Stimulated activated CD4-positive, alpha-beta T cell treated with anti-CD3 and anti-CD28 coated beads, TNF-alpha, amount 100 ng/mL, for 48 hours (primary cell): ENCODE measurements around the gene KCNMB2.
"Not testable (repeated sequence)": the region's sequence is repeated elsewhere in the genome, so short reads cannot be mapped to it uniquely, and the experiment has no call there.

Source experiments
- DNase-seq, 3 donors: peaks; one replicate each; pipeline ENCODE4 v3.0.0-alpha.2; 2020; ENCODE audit warnings: low read depth in 3 of 3

Gene KCNMB2

DNA sequence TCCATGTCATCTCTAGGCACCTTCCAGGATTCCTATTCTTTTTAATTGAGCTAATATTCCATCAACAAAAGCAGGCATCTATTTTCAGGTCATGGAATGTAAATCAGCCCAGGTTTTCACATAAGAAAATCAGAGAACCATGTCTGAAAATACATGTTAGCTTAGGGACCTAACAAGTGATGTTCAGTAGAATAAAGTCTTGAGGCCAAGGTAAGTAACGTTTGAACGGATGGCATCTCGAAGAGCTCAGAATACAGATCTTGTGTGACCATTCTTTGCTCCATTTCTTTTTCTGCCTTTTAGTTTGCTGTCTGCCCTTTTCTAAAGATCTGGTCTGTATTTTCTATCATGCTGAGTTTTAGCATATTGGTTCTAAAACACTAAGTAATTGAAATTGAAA lies 16.5 kb upstream of the KCNMB2 start:
- no peak for DNase-seq

DNA sequence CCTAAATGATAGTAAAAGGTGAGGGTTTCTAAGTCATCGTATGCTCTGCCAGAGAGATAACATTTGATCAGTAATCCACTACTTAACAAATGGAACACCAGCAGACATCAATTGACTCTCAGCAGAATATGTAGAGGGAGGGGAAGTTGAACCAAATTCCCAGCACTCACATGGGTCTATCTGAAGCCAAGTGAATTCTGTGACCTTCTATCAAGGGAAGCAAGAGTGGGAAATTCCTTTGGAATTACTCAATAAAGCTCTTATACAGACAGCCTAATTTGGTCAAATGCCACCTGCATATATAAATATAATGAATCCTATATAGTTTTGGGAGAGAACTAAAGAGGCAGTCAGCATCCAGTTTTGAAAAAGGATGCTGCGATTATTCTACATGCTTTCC lies 15.8 kb upstream of the KCNMB2 start:
- no peak for DNase-seq

DNA sequence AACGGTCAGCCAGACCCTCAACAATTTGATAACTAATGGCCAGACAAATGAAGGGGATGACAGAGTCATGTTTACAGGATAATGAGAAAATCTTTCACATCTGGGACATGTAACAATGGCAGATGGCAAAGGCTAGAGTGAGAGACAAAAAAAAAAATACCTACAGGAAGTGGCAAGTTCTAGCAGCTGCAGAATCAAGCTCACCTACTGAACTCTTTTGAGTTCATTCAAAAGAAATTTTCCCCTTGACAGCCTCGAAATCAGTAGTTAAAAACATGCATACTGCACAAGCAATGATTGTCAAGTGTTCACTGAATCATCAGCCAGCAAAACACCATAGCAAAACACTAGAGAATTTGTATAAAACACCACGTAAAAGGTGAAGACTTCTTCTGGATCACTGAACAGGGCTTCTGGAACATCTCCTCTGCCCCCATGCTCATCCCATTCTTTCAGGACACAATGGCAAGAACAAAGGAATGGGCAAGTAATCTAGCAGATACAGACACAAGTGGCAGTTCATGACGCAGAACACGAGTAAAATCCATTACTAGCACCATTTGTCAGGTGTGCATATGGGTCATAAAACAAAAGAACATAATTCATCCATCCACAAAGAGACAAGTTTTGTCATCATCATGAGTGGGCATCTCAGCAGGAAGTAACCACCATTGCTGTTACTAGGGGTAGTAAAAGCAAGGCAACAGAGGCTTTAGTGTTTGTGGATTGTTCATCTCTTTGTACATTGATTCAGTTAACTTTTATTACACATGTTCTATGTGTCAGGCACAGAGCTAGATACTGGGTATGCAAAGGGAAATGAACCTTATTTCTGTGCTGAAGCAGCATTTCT lies 13.8 kb upstream of the KCNMB2 start:
- no peak for DNase-seq

DNA sequence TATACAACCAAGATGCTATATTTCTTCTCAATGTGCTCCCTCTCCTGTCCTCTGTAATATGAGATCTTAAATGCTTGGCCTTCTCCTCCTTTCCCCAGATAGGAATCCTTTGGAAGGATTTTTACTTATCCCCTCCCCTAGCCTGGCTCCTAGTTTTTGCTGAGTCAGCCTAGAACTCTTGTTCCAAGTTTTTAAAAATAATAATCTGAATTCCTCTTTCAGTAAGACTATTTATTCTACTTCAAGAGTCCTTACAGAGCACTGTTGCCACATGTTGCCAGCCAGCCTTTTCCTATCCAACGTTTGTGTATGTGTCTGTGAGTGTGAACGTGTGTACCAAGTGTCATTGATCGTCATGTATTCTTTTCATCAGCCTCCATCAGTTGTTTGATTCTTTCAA lies 11.0 kb upstream of the KCNMB2 start:
- DNase-seq = no peak

DNA sequence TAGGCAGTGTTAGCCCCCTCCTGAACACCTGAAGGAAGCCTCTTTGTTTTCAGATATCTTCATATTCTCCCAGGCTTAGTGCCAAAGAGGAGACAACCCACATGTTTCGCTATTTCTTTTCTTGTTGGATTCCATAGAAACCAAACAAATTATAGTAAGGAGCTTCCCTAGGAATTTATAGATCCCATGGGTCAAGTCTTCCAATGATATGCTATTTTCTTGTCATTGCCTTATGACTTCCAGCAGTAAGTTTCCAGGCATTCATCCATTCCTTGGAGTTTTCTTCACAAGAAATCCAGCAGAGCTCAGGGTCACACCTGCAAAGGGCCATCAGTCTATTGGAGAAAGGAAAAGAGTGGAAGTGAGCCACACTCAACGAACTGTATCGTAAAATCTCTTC lies 9.9 kb upstream of the KCNMB2 start:
- no peak for DNase-seq

DNA sequence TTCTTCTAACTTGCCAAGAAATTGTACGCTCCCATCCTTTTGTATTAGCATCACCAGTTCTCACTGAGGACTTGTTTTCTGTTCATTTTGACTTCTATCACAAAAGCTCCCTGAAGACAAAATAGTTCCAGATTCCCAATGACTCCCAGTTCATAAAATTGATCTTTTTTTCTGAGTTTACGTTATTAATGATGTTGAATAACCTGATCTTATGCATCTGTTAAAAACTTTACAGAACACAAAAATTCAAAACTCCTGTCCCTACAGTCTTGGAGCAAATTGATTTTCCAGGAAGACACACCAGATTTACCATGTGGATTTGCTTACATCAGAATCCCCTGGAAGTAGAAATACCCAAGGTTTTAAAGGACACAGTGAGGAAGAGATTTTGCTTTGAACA lies 8.3 kb upstream of the KCNMB2 start:
- DNase-seq = no peak

DNA sequence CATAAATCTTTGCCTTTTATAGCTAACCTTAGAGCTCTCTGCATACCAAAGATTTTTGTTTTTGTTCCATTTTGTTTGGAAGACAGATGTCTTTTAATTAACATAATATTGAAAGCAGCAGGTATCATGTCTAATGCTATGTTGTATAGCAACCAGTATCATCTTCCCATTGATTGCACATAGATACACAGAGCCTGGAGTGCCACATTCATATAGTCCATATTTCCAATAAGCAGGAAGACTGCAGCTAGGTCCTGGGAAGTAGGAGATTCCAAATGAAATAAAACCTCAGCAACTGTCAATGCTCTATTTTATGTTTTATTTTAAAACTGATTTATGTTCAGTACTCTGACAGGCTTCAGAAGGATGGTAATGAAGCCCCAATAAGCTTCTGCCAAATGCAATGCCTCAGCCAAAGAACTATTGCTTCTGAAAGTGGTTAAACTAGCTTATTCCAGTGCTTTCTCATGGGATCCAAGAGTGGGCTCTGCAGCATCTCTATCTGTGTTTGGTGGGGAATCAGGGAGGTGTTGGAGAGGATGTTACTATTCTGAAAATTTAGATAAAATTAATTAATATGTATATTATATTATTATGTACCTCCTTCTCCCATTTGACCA lies 6.5 kb upstream of the KCNMB2 start:
- DNase-seq = no peak

DNA sequence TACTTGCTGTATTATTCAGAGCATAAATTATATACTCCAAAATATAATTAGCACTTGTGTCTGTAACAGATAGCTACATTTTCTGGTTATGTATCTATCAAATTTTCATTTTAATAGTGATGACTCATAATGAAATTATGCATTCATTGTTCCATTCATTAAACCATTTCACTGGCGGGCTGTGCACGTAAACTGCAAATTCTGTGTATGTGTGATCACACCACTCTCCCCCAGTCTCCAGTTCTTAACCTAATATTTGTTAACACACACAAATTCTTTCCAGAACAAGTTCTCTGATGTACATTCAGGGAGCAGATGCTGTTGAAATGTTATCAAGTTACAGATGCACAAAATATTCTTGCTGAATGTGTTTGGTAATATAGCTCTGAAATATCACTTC lies 3.8 kb upstream of the KCNMB2 start:
- DNase-seq = no peak

DNA sequence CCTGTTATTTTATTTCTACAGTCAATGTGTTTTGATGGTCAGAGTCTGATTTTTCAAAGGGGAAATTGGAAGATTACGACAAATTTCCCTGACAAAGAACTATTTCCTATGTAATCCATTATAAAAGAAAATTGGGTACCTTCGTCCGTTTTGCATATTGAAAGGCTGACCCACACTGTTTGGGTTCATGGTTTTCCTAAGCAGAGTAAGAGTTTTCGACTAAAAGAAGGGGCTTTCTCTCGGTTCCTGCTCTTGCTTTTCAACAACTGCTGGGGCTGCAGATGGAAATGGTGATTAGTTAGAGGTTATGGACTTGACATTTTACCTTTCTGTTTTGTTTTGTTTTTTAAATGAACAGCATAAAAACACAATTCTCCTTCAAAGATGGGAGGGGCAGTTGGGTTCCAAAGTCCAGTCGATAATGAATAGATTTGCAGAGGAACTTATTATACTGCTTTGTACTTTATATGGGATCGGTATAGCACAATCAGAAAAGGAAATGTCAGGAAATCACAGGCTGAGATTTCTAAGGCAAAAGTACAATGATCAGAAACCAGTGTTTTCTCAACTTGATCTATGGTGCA lies 978 bp downstream of the KCNMB2 start:
- no peak for DNase-seq

DNA sequence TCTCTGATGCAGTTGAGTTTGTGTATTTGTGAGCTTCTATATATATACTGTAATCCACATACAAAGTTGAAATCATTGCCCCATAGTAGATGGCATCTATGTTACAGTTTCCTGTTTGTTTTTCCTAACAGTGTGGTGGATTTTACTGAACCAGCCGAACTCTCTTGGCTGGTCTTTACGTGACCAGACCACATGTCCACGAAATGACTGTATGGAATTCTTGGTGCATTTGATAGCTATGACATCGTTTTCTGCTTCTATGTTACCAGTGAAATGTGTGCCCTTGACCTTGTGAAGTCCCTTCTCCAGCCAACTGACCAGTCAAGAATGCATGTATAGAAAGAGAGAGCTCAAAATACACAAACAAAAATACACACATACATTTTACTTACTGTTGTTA lies 1.8 kb downstream of the KCNMB2 start:
- no peak for DNase-seq

DNA sequence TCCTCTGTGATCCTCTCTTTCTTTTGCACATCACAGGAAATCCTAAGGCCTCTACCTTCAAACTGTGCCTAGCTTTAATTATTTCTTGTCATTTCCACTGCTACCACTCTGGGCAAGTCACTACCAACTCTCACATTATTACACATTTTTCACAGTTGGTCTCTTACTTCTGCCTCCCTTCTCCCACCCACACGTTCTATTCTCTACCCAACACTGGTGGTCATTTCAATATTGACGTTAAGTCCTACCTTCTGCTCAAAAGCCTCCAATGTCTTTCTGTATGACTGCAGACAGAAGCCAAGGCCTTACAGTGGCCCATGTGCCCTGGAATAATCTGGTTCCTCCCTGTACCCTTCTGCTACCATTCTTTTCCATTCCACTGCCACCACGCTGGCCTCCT lies 3.9 kb downstream of the KCNMB2 start:
- DNase-seq = no peak

DNA sequence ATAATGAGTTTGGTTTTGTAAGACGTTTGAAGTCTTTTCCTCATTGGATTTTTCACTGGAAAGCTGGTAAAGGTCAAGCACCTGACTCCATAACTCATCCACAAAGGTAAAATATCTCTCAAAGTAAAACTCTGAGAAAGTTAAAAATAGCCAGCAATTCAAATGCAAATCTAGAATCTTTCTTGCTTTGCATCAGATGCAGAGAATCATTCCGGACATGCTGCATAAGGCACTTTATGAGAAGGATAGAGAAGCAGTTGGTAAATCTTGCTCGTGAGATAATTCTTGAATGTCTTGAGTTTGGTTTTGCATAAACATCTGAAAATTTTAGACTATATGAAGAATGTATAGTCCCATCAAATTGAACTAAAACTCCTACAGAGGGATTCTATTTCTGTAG lies 9.1 kb downstream of the KCNMB2 start:
- no peak for DNase-seq

DNA sequence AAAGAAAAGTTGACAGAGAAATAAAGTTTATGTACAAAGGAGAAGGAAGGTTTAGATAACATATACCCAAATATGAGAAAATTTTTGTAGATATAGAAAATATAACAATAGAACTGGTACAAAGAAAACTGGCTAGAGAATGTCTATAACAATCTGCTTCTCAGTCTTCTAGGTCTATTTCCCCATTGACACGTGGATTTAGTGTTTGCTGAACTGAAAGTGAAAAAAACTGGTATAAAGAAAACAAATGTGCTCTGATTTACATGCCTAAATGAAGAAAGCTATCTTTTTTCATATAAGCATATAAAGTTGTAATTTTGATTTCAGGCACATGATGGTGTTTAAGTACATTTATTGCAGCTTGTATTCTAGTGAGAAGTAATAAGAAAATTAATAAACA lies 9.8 kb downstream of the KCNMB2 start:
- DNase-seq = no peak

DNA sequence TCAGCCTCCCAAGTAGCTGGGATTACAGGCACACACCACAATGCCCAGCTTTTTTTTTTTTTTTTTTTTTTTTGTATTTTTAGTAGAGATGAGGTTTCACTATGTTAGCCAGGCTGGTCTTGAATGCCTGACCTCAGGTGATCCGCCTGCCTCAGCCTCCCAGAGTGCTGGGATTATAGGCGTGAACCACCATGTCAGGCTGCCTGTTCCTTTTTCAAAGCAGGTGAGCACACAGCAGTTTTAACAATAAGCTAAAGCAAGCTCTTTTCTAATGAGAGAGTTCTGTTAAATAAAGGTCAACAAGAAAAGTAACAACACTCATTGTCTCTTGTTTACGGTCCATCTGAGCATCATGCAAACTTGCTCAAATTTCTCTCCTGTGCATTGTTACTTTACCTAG lies 13.2 kb downstream of the KCNMB2 start:
- not testable (repeated sequence) for DNase-seq

DNA sequence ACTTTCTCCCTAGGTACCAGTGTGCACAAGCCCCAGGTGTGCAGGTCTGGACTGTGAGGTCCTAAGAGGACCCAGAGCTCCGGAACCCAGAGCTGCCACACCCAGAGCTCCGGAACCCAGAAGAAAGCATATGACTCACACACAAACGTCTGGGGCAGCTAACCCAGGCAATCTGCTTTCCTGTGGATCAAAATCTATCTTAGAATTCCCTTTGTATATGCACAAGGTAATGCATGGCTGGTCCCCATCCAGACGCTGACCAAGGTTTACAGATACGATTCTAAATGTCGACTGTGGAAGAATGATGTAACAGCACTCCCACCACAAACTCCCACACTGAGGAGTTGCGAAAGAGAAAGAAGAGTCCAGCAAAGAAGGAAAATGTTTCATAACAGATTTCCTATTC lies 15.7 kb downstream of the KCNMB2 start:
- no peak for DNase-seq

DNA sequence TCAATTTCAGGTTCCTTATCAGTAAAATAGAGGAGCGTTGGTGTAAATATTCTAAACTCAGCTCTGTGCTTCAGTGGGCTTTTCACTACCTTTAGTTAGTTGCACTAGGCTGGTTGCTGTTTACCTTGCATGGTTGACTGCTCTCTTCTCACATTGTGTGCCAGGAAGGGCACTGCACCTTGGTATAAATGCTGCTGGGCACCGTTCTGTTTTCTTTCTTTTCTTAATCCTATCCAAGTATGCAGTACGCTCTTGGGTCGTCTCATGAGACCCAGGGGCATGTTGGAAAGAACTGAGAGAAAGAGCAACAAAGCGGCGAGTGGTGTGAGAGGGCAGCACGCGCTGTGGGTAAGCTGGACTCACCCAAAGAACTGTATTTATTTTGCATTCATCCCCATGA lies 22.4 kb downstream of the KCNMB2 start:
- no peak for DNase-seq

DNA sequence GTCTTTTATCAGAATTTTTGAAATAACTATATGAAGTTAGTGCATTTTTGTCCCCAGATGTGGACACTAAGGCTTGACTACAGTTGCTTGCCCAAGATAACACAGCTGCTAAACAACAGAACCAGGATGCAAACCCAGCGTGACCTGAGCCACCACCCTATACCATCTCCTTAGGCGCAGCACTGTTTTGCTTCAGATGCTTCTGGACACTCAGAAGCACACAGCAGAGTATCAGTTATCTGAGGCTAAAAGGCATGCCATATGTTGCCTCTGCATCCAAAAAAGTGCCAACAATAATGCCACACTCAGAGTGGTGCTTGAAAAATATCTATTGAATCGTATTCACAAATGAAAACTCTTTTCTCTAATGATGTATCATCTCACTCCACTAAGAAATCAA lies 24.5 kb downstream of the KCNMB2 start:
- DNase-seq = no peak

DNA sequence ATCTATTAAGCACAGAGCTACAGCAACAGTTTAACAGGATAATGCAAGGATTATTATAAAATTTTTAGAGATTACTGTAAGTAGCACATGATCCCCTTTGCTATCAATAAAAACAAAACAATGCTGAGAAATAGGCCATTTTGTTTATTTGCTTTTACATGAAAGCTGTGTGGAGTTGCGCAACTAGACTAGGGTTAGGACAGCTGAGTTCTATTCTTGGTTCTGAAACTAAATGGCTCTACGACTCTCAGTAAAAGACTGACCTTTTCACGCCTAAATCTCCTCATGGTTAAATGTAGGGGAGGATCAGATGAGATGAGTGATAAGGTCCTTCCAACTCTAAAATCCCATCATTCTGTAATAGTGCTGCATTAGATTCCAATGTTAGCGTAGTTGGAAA lies 25.0 kb downstream of the KCNMB2 start:
- DNase-seq = no peak

DNA sequence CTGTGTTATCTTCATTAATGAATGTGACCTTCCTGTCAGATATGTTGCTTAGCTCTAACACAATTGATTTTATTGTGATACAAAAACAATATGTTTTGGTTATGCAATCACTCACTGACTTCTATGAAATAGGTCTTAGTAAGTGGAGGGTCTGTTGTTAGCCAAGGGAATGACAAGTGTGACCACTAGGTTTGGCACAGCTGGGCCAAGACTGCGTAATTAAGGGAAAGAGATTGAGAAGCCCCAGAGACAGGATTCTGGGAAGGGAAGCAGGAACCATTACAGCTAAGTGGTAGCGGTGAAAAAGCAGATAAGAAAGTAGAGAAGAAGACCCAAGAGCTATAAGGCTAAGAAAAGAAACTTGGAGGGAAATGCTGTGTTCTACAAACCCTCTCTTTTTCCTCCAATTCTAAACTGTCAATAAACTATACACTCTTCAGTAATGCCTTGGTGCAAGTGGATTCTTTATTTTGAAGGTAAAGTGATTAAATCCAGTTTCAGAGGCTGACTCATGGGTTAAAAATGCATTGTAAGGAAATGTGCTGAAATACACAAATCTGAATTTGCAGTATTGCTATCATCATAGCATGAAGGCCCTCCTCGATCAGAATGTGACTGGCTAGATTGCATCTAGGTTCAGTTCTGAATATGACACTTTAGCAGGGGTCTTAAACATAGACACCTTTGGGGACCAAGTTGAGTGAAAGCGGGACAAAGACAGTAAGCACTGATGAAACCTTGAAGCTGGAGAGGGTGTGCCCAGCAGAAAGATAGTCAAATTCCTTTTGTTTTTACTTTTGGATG lies 26.1 kb downstream of the KCNMB2 start:
- DNase-seq = no peak

DNA sequence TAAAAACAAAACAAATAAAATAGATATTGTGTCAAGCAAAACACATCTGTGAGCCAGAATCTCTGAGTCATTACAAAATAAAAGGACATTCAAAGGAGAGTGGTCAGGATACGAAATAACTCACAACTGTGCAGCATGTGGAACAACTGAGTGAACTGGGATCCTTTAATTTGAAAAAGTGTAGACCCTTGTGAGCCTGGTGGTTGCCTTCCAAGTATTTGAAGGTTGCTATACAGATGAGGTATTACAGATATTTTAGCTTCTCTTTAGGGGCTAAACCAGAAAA lies 26.7 kb downstream of the KCNMB2 start:
- DNase-seq = no peak

DNA sequence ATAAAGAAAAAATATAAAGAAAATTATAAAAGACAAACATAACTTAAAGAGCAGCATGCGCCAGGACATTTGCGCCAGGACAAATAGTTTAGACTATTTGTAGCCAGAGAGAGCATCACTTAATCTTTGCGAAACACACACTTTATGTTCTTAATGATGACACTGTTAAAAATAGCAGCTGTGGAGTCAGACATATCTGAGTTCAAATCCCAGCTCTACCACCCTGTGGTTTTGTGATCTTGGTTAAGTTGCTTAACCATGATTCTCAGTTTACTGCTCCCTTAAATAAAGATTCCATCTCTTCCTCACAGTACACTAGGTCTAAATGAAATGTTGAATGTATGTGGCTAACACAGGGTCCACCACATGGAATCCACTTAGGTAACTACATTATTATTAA lies 31.4 kb downstream of the KCNMB2 start:
- no peak for DNase-seq

DNA sequence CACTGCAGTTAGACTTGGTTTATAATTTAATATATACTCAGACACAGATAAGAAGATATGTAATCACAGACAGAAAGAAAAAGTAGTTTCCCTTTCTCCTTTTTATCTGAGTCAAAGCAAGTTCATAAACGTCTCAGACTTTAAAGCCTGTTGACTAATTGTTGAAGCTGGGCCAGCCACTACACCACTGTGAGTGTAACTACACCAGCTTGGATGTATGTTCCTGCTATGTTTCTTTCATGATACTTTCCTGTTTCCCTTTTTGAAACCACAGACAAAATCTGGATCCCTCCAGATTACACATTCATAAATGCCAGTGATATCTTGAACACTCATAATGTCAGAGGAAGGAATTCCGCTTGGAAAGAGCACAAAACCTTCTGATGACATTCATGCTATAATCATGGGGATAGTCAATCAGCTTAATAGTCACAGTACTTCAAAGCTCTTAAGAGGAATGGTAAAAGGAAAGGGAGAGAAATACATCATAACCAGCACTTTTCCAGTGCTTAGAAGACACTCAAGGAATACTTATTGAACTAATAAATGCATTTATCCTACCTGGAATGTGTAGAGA lies 32.0 kb downstream of the KCNMB2 start:
- DNase-seq = no peak
